WTC11 (cell line): ENCODE measurements around the gene CRYZ.

ENCODE experiments used
- ATF1 ChIP-seq: sonication (generic); formaldehyde crosslinking; IDR thresholded peaks from 2 replicates; pipeline ENCODE4 v1.8.1; 2023; ENCODE audit warnings: mild to moderate bottlenecking, moderate library complexity, missing genetic modification reagents
- IRF2 ChIP-seq: sonication (generic); formaldehyde crosslinking; IDR thresholded peaks from 2 replicates; pipeline ENCODE4 v1.8.0; 2022; ENCODE audit warnings: low read depth, missing genetic modification reagents, borderline replicate concordance
- ZNF121 ChIP-seq: sonication (generic); formaldehyde crosslinking; IDR thresholded peaks from 2 replicates; pipeline ENCODE4 v1.8.0; 2023; ENCODE audit warnings: missing genetic modification reagents
- ZNF138 ChIP-seq: sonication (generic); formaldehyde crosslinking; conservative IDR thresholded peaks from 2 replicates; pipeline ENCODE4 v1.8.1; 2022; ENCODE audit warnings: mild to moderate bottlenecking, moderate library complexity, missing genetic modification reagents
- ZNF263 ChIP-seq: sonication (generic); formaldehyde crosslinking; IDR thresholded peaks from 2 replicates; pipeline ENCODE4 v1.8.1; 2022; ENCODE audit warnings: low read depth, mild to moderate bottlenecking, moderate library complexity, missing genetic modification reagents
- TF ChIP-seq, protein P1 (sequence below): fragments of 200-600 bp; IDR thresholded peaks from 2 replicates; pipeline ENCODE4 v1.8.0; 2022; ENCODE audit warnings: antibody characterized with exemption
- TF ChIP-seq, protein P2 (sequence below): sonication (generic); formaldehyde crosslinking; IDR thresholded peaks from 2 replicates; pipeline ENCODE4 v1.8.0; 2023; ENCODE audit warnings: missing genetic modification reagents, mild to moderate bottlenecking, borderline replicate concordance
- TF ChIP-seq, protein P3 (sequence below): fragments of 250-450 bp; sonication (Bioruptor Pico); IDR thresholded peaks from 2 replicates; pipeline ENCODE4 v1.9.0; 2021; ENCODE audit warnings: mild to moderate bottlenecking

DNA sequence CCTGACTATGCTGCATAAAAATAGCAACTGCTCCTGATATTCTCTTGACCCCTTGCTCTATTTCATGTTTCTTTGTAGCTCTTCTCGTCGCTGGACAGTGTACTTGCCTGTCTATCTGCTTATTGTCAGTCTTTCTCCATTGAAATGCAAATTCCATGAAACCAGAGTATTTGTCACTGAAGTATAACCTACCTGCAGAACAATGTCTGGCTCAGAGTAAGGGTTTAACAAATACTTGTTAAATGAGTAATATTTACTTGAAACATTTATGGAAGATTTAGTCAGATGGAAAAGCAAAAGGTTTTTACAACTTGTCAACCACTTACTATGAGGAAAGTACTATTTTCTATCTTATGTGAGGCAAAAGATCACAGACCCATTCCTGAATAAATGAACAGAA is 39.4 kb downstream of the CRYZ start:
- TF ChIP-seq, protein P1, sequence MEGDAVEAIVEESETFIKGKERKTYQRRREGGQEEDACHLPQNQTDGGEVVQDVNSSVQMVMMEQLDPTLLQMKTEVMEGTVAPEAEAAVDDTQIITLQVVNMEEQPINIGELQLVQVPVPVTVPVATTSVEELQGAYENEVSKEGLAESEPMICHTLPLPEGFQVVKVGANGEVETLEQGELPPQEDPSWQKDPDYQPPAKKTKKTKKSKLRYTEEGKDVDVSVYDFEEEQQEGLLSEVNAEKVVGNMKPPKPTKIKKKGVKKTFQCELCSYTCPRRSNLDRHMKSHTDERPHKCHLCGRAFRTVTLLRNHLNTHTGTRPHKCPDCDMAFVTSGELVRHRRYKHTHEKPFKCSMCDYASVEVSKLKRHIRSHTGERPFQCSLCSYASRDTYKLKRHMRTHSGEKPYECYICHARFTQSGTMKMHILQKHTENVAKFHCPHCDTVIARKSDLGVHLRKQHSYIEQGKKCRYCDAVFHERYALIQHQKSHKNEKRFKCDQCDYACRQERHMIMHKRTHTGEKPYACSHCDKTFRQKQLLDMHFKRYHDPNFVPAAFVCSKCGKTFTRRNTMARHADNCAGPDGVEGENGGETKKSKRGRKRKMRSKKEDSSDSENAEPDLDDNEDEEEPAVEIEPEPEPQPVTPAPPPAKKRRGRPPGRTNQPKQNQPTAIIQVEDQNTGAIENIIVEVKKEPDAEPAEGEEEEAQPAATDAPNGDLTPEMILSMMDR, result no peak
- TF ChIP-seq ATF1 (CRISPR knock-in tag) (no peak), ZNF121 (no peak), ZNF138 (CRISPR knock-in tag) (no peak), ZNF263 (CRISPR knock-in tag) (no peak), IRF2 (CRISPR knock-in tag) (no peak)
- TF ChIP-seq, protein P2, sequence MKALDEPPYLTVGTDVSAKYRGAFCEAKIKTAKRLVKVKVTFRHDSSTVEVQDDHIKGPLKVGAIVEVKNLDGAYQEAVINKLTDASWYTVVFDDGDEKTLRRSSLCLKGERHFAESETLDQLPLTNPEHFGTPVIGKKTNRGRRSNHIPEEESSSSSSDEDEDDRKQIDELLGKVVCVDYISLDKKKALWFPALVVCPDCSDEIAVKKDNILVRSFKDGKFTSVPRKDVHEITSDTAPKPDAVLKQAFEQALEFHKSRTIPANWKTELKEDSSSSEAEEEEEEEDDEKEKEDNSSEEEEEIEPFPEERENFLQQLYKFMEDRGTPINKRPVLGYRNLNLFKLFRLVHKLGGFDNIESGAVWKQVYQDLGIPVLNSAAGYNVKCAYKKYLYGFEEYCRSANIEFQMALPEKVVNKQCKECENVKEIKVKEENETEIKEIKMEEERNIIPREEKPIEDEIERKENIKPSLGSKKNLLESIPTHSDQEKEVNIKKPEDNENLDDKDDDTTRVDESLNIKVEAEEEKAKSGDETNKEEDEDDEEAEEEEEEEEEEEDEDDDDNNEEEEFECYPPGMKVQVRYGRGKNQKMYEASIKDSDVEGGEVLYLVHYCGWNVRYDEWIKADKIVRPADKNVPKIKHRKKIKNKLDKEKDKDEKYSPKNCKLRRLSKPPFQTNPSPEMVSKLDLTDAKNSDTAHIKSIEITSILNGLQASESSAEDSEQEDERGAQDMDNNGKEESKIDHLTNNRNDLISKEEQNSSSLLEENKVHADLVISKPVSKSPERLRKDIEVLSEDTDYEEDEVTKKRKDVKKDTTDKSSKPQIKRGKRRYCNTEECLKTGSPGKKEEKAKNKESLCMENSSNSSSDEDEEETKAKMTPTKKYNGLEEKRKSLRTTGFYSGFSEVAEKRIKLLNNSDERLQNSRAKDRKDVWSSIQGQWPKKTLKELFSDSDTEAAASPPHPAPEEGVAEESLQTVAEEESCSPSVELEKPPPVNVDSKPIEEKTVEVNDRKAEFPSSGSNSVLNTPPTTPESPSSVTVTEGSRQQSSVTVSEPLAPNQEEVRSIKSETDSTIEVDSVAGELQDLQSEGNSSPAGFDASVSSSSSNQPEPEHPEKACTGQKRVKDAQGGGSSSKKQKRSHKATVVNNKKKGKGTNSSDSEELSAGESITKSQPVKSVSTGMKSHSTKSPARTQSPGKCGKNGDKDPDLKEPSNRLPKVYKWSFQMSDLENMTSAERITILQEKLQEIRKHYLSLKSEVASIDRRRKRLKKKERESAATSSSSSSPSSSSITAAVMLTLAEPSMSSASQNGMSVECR (CRISPR knock-in tag), result no peak
- TF ChIP-seq, protein P3, sequence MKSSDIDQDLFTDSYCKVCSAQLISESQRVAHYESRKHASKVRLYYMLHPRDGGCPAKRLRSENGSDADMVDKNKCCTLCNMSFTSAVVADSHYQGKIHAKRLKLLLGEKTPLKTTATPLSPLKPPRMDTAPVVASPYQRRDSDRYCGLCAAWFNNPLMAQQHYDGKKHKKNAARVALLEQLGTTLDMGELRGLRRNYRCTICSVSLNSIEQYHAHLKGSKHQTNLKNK (CRISPR knock-in tag), result no peak
